Muscle layer of duodenum (tissue), 2 donors: Measurements from ENCODE around the gene SCFD2.
"Not testable (repeated sequence)": the region's sequence is repeated elsewhere in the genome, so short reads cannot be mapped to it uniquely, and the experiment has no call there.

Source experiments
- H3K27ac ChIP-seq: one replicate; pipeline ENCODE4 v1.7.0; 2013; ENCODE audit warnings: mild to moderate bottlenecking, low read length
- H3K27me3 ChIP-seq: one replicate; pipeline ENCODE4 v1.7.0; 2013; ENCODE audit warnings: low read depth, mild to moderate bottlenecking, control low read depth, low read length
- H3K36me3 ChIP-seq, 2 donors: one replicate each; pipeline ENCODE4 v1.7.0; 2013; ENCODE audit warnings: low read length in 2 of 2, control low read depth in 1 of 2, mild to moderate bottlenecking in 1 of 2; ENCODE audit not compliant: insufficient read depth in 2 of 2, control insufficient read depth in 1 of 2
- H3K4me1 ChIP-seq, 2 donors: one replicate each; pipeline ENCODE4 v1.7.0; 2013; ENCODE audit warnings: low read length in 2 of 2, mild to moderate bottlenecking in 2 of 2, control low read depth in 1 of 2, moderate library complexity in 1 of 2; ENCODE audit not compliant: insufficient read depth in 2 of 2, control insufficient read depth in 1 of 2
- H3K4me3 ChIP-seq, 2 donors: one replicate each; pipeline ENCODE4 v1.7.0; 2013; ENCODE audit warnings: low read length in 2 of 2, low read depth in 1 of 2, mild to moderate bottlenecking in 1 of 2
- H3K9me3 ChIP-seq, 2 donors: one replicate each; pipeline ENCODE4 v1.7.0; 2013; ENCODE audit warnings: low read length in 2 of 2, control low read depth in 1 of 2, mild to moderate bottlenecking in 1 of 2; ENCODE audit not compliant: control insufficient read depth in 1 of 2
- donor health status: healthy.

The SCFD2 gene

GRCh38 chr4:53152467-53152866 lies 213.4 kb downstream of the SCFD2 start:
- no peaks in the 10 kb centered on the region for H3K27me3 ChIP-seq
- H3K4me1 ChIP-seq: peaks cover 0 to 7% of the 10 kb centered on the region in 2 donors
- no peak overlapping the region for H3K27ac ChIP-seq

GRCh38 chr4:53151489-53151788 lies 214.4 kb downstream of the SCFD2 start:
- Histone ChIP-seq H3K4me1 (peaks cover 0 to 7% of the 10 kb centered on the region in 2 donors), H3K27me3 (no peaks in the 10 kb centered on the region), H3K27ac (no peak overlapping the region), H3K4me3 (no peak overlapping the region), H3K36me3 (peaks cover 0 to 4% of the 10 kb centered on the region in 2 donors), H3K9me3 (no peaks in the 10 kb centered on the region)

More at GRCh38 chr4:53152467-53152866, 213.4 kb downstream of the SCFD2 start:
- Histone ChIP-seq H3K4me3 (no peak overlapping the region), H3K9me3 (no peaks in the 10 kb centered on the region), H3K36me3 (peaks cover 0 to 4% of the 10 kb centered on the region in 2 donors)

GRCh38 chr4:53150631-53151488 lies 215.0 kb downstream of the SCFD2 start:
- H3K4me1 ChIP-seq: peaks cover 0 to 7% of the 10 kb centered on the region in 2 donors
- H3K27me3 ChIP-seq: no peaks in the 10 kb centered on the region
- peaks cover 0 to 4% of the 10 kb centered on the region in 2 donors for H3K36me3 ChIP-seq
- no peaks in the 10 kb centered on the region for H3K9me3 ChIP-seq
- no peak overlapping the region for H3K27ac ChIP-seq
- H3K4me3 ChIP-seq: no peak overlapping the region

- H3K4me1 ChIP-seq: peaks cover 0 to 7% of the 10 kb centered on the region in 2 donors
- H3K9me3 ChIP-seq: no peaks in the 10 kb centered on the region
- H3K27me3 ChIP-seq: no peaks in the 10 kb centered on the region
- peaks cover 0 to 5% of the 10 kb centered on the region in 2 donors for H3K36me3 ChIP-seq
- no peak overlapping the region for H3K4me3 ChIP-seq
- no peak overlapping the region for H3K27ac ChIP-seq
Measured at GRCh38 chr4:53147711-53148110, 218.2 kb downstream of the SCFD2 start.

- H3K27me3 ChIP-seq: no peaks in the 10 kb centered on the region
- H3K9me3 ChIP-seq: no peaks in the 10 kb centered on the region
- H3K27ac ChIP-seq: no peak overlapping the region
- peaks cover 0 to 5% of the 10 kb centered on the region in 2 donors for H3K36me3 ChIP-seq
- peaks cover 0 to 7% of the 10 kb centered on the region in 2 donors for H3K4me1 ChIP-seq
- H3K4me3 ChIP-seq: no peak overlapping the region
Measured at GRCh38 chr4:53147197-53147596, 218.7 kb downstream of the SCFD2 start.

GRCh38 chr4:53141308-53141707 lies 224.6 kb downstream of the SCFD2 start:
- peaks cover 0 to 5% of the 10 kb centered on the region in 2 donors for H3K36me3 ChIP-seq
- H3K9me3 ChIP-seq: no peaks in the 10 kb centered on the region
- no peaks in the 10 kb centered on the region for H3K4me1 ChIP-seq
- H3K27ac ChIP-seq: no peak overlapping the region
- H3K4me3 ChIP-seq: no peak overlapping the region
- H3K27me3 ChIP-seq: no peaks in the 10 kb centered on the region

- H3K27me3 ChIP-seq, H3K36me3 ChIP-seq, H3K4me3 ChIP-seq, H3K27ac ChIP-seq, H3K4me1 ChIP-seq, H3K9me3 ChIP-seq: not testable (repeated sequence)
Measured at GRCh38 chr4:53139256-53139655, 226.6 kb downstream of the SCFD2 start.

- H3K4me1 ChIP-seq: no peaks in the 10 kb centered on the region
- H3K36me3 ChIP-seq: no peaks in the 10 kb centered on the region
- H3K4me3 ChIP-seq: no peak overlapping the region
- H3K9me3 ChIP-seq: no peaks in the 10 kb centered on the region
- H3K27me3 ChIP-seq: no peaks in the 10 kb centered on the region
- H3K27ac ChIP-seq: no peak overlapping the region
Measured at GRCh38 chr4:53137468-53137867, 228.4 kb downstream of the SCFD2 start.

- H3K4me3 ChIP-seq: no peak overlapping the region
- H3K36me3 ChIP-seq: no peaks in the 10 kb centered on the region
- H3K4me1 ChIP-seq: no peaks in the 10 kb centered on the region
- no peak overlapping the region for H3K27ac ChIP-seq
- no peaks in the 10 kb centered on the region for H3K9me3 ChIP-seq
- no peaks in the 10 kb centered on the region for H3K27me3 ChIP-seq
Measured at GRCh38 chr4:53136954-53137353, 228.9 kb downstream of the SCFD2 start.

GRCh38 chr4:53132132-53132891 lies 233.5 kb downstream of the SCFD2 start:
- no peaks in the 10 kb centered on the region for H3K9me3 ChIP-seq
- no peak overlapping the region for H3K27ac ChIP-seq
- no peak overlapping the region for H3K4me3 ChIP-seq
- peaks cover 3 to 12% of the 10 kb centered on the region in 2 donors for H3K4me1 ChIP-seq
- no peaks in the 10 kb centered on the region for H3K27me3 ChIP-seq
- no peaks in the 10 kb centered on the region for H3K36me3 ChIP-seq

- Histone ChIP-seq H3K4me3 (no peak overlapping the region), H3K9me3 (no peaks in the 10 kb centered on the region), H3K27ac (no peak overlapping the region), H3K27me3 (no peaks in the 10 kb centered on the region), H3K4me1 (peaks cover 3 to 12% of the 10 kb centered on the region in 2 donors), H3K36me3 (no peaks in the 10 kb centered on the region)
Measured at GRCh38 chr4:53131562-53131925, 234.3 kb downstream of the SCFD2 start.
